HUES48 (cell line): ENCODE data around the gene KCNJ5.

Experiments
- H3K27ac ChIP-seq: one replicate; pipeline ENCODE4 v1.7.0; 2013; ENCODE audit warnings: low read depth, low read length, inconsistent platforms
- H3K27me3 ChIP-seq: 2 replicates; pipeline ENCODE4 v1.6.1; 2013; ENCODE audit warnings: mild to moderate bottlenecking, low read length; ENCODE audit not compliant: control insufficient read depth, insufficient read depth
- H3K36me3 ChIP-seq: 2 replicates; pipeline ENCODE4 v1.6.1; 2013; ENCODE audit warnings: low read length; ENCODE audit not compliant: control insufficient read depth, insufficient read depth
- H3K4me1 ChIP-seq: 2 replicates; pipeline ENCODE4 v1.6.1; 2013; ENCODE audit warnings: mild to moderate bottlenecking, low read length; ENCODE audit not compliant: control insufficient read depth, insufficient read depth
- H3K4me3 ChIP-seq: 2 replicates; pipeline ENCODE4 v1.5.1; 2013; ENCODE audit warnings: mild to moderate bottlenecking, low read depth, low read length
- H3K9ac ChIP-seq: 2 replicates; pipeline ENCODE4 v1.6.1; 2013; ENCODE audit warnings: mild to moderate bottlenecking, low read depth, low read length, moderate library complexity
- H3K9me3 ChIP-seq: 2 replicates; pipeline ENCODE4 v1.6.1; 2013; ENCODE audit warnings: low read length; ENCODE audit not compliant: control insufficient read depth, insufficient read depth

The KCNJ5 gene

GRCh38 chr11:128936606-128937251, 45.6 kb downstream of the KCNJ5 start:
- Histone ChIP-seq H3K4me3 (no peak overlapping the region), H3K27ac (no peak overlapping the region), H3K27me3 (peaks cover 28% of the 10 kb centered on the region; the same call in 1 of the 2 replicates), H3K4me1 (peaks cover 11% of the 10 kb centered on the region), H3K36me3 (no peaks in the 10 kb centered on the region), H3K9me3 (no peaks in the 10 kb centered on the region), H3K9ac (no peak overlapping the region)

- H3K9me3 ChIP-seq, result no peaks in the 10 kb centered on the region
- peaks cover 21% of the 10 kb centered on the region; the same call in 1 of the 2 replicates for H3K27me3 ChIP-seq
- H3K27ac ChIP-seq, result no peak overlapping the region
- H3K4me3 ChIP-seq, result no peak overlapping the region
- H3K9ac ChIP-seq, result no peak overlapping the region
- peaks cover 11% of the 10 kb centered on the region for H3K4me1 ChIP-seq
- no peaks in the 10 kb centered on the region for H3K36me3 ChIP-seq
These were observed 46.3 kb downstream of the KCNJ5 start for GRCh38 chr11:128937480-128937879.

GRCh38 chr11:128938156-128938885, 47.2 kb downstream of the KCNJ5 start:
- H3K9ac ChIP-seq, result no peak overlapping the region
- no peaks in the 10 kb centered on the region for H3K9me3 ChIP-seq
- H3K36me3 ChIP-seq, result no peaks in the 10 kb centered on the region
- H3K4me3 ChIP-seq, result no peak overlapping the region
- H3K27ac ChIP-seq, result no peak overlapping the region
- peaks cover 14% of the 10 kb centered on the region; the same call in 1 of the 2 replicates for H3K27me3 ChIP-seq
- peaks cover 11% of the 10 kb centered on the region for H3K4me1 ChIP-seq

GRCh38 chr11:128939591-128939990, 48.4 kb downstream of the KCNJ5 start:
- Histone ChIP-seq H3K4me3 (no peak overlapping the region), H3K36me3 (no peaks in the 10 kb centered on the region), H3K9me3 (no peaks in the 10 kb centered on the region), H3K4me1 (peaks cover 11% of the 10 kb centered on the region), H3K27me3 (peaks cover 3% of the 10 kb centered on the region; the same call in 1 of the 2 replicates), H3K9ac (no peak overlapping the region), H3K27ac (no peak overlapping the region)

GRCh38 chr11:128940156-128940555, 49.0 kb downstream of the KCNJ5 start:
- Histone ChIP-seq H3K9ac (no peak overlapping the region), H3K4me1 (peaks cover 11% of the 10 kb centered on the region), H3K9me3 (no peaks in the 10 kb centered on the region), H3K27me3 (no peaks in the 10 kb centered on the region), H3K36me3 (no peaks in the 10 kb centered on the region), H3K27ac (no peak overlapping the region), H3K4me3 (no peak overlapping the region)

- no peaks in the 10 kb centered on the region for H3K9me3 ChIP-seq
- H3K4me3 ChIP-seq, result no peak overlapping the region
- no peaks in the 10 kb centered on the region for H3K36me3 ChIP-seq
- peaks cover 11% of the 10 kb centered on the region for H3K4me1 ChIP-seq
- H3K27ac ChIP-seq, result no peak overlapping the region
- no peaks in the 10 kb centered on the region for H3K27me3 ChIP-seq
- no peak overlapping the region for H3K9ac ChIP-seq
These were observed 49.4 kb downstream of the KCNJ5 start for GRCh38 chr11:128940603-128941002.

- no peak overlapping the region for H3K27ac ChIP-seq
- H3K4me1 ChIP-seq, result peaks cover 11% of the 10 kb centered on the region
- H3K9ac ChIP-seq, result no peak overlapping the region
- H3K9me3 ChIP-seq, result no peaks in the 10 kb centered on the region
- H3K27me3 ChIP-seq, result no peaks in the 10 kb centered on the region
- no peak overlapping the region for H3K4me3 ChIP-seq
- H3K36me3 ChIP-seq, result no peaks in the 10 kb centered on the region
These were observed 50.0 kb downstream of the KCNJ5 start for GRCh38 chr11:128941110-128941509.

- Histone ChIP-seq H3K9ac (no peak overlapping the region), H3K27ac (no peak overlapping the region), H3K9me3 (no peaks in the 10 kb centered on the region), H3K4me1 (peaks cover 7% of the 10 kb centered on the region), H3K4me3 (no peak overlapping the region), H3K36me3 (no peaks in the 10 kb centered on the region), H3K27me3 (no peaks in the 10 kb centered on the region)
These were observed 50.6 kb downstream of the KCNJ5 start for GRCh38 chr11:128941573-128942271.

- Histone ChIP-seq H3K27ac (no peak overlapping the region), H3K4me1 (peaks cover 1% of the 10 kb centered on the region), H3K27me3 (no peaks in the 10 kb centered on the region), H3K36me3 (no peaks in the 10 kb centered on the region), H3K9ac (no peak overlapping the region), H3K9me3 (no peaks in the 10 kb centered on the region), H3K4me3 (no peak overlapping the region)
These were observed 51.1 kb downstream of the KCNJ5 start for GRCh38 chr11:128942272-128942612.

- Histone ChIP-seq H3K27me3 (no peaks in the 10 kb centered on the region), H3K9ac (no peak within 1 kb of the TSS), H3K9me3 (no peaks in the 10 kb centered on the region), H3K4me3 (no peak within 1 kb of the TSS), H3K36me3 (no peaks in the 10 kb centered on the region), H3K27ac (no peak within 1 kb of the TSS), H3K4me1 (no peaks in the 10 kb centered on the region)
These were observed 51.8 kb downstream of the KCNJ5 start, which contains the start of gene TP53AIP1 for GRCh38 chr11:128942817-128943427. Gene TP53AIP1 (minus strand): TSS chr11:128942871. CDS start chr11:128937818, 5,053 bp downstream.
